Osteocyte (in vitro differentiated cells): ENCODE results near the gene ARHGAP31. TPM values are rescaled to one million over a fixed set of nuclear protein-coding genes. Genes with fewer than 3 reads are reported as not detected.

Source experiments
- DNase-seq: peaks from one replicate; pipeline ENCODE4 v3.0.0; 2021; ENCODE audit warnings: mixed read lengths; ENCODE audit not compliant: unreplicated experiment; ENCODE audit errors: extremely low spot score
- H3K27ac Mint-ChIP-seq: one replicate; pipeline ENCODE4 v1.8.0; 2021; ENCODE audit warnings: mild to moderate bottlenecking, mixed read lengths; ENCODE audit not compliant: unreplicated experiment
- H3K27me3 Mint-ChIP-seq: one replicate; pipeline ENCODE4 v1.8.0; 2021; ENCODE audit warnings: mixed read lengths; ENCODE audit not compliant: unreplicated experiment
- H3K36me3 Mint-ChIP-seq: one replicate; pipeline ENCODE4 v1.8.0; 2021; ENCODE audit warnings: mixed read lengths; ENCODE audit not compliant: unreplicated experiment
- H3K4me1 Mint-ChIP-seq: one replicate; pipeline ENCODE4 v1.8.0; 2021; ENCODE audit warnings: mixed read lengths; ENCODE audit not compliant: unreplicated experiment
- H3K4me3 Mint-ChIP-seq: one replicate; pipeline ENCODE4 v1.8.0; 2021; ENCODE audit warnings: mild to moderate bottlenecking, moderate library complexity, mixed read lengths; ENCODE audit not compliant: unreplicated experiment
- H3K9me3 Mint-ChIP-seq: one replicate; pipeline ENCODE4 v1.8.0; 2021; ENCODE audit warnings: mixed read lengths; ENCODE audit not compliant: unreplicated experiment
- total RNA-seq: library from RNA; stranded (reverse); gene quantifications from 2 replicates; pipeline ENCODE4 v1.2.1, GENCODE V29; 2021
- TF ChIP-seq, protein P1 (sequence below): fragments of 200-600 bp; sonication (generic); IDR thresholded peaks from 2 replicates; pipeline ENCODE4 v1.5.0; 2021; ENCODE audit warnings: antibody characterized with exemption, mild to moderate bottlenecking, moderate library complexity

The ARHGAP31 gene
- total RNA-seq, 1 donor from 2014 or later, result 49.7 TPM

DNA sequence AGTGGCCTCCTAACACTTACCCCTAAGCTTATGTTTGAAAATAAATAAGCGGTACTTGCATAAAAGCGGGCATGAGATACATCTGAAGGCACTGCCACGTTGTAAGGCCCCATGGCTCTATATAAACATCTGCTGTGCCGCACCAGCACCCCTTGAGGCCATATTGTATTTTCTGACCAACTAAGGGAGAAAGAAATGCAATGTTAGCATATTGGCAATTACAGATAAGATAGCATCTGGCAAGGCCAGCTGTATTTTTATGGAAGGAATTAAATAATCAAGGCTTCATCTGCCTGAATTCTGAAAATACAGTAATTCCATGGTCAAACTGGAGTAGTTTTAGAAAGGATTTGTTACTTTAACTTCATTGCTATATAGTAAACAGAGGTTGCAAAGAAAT, 140.5 kb downstream of the ARHGAP31 start:
- H3K27me3 Mint-ChIP-seq, result no peaks in the 10 kb centered on the region
- no peaks in the 10 kb centered on the region for H3K9me3 Mint-ChIP-seq
- H3K4me1 Mint-ChIP-seq, result no peaks in the 10 kb centered on the region
- TF ChIP-seq, protein P1, sequence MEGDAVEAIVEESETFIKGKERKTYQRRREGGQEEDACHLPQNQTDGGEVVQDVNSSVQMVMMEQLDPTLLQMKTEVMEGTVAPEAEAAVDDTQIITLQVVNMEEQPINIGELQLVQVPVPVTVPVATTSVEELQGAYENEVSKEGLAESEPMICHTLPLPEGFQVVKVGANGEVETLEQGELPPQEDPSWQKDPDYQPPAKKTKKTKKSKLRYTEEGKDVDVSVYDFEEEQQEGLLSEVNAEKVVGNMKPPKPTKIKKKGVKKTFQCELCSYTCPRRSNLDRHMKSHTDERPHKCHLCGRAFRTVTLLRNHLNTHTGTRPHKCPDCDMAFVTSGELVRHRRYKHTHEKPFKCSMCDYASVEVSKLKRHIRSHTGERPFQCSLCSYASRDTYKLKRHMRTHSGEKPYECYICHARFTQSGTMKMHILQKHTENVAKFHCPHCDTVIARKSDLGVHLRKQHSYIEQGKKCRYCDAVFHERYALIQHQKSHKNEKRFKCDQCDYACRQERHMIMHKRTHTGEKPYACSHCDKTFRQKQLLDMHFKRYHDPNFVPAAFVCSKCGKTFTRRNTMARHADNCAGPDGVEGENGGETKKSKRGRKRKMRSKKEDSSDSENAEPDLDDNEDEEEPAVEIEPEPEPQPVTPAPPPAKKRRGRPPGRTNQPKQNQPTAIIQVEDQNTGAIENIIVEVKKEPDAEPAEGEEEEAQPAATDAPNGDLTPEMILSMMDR, result no peak
- no peak for DNase-seq
- no peak overlapping the region for H3K27ac Mint-ChIP-seq
- H3K36me3 Mint-ChIP-seq, result peaks cover 79% of the 10 kb centered on the region
- no peak overlapping the region for H3K4me3 Mint-ChIP-seq

DNA sequence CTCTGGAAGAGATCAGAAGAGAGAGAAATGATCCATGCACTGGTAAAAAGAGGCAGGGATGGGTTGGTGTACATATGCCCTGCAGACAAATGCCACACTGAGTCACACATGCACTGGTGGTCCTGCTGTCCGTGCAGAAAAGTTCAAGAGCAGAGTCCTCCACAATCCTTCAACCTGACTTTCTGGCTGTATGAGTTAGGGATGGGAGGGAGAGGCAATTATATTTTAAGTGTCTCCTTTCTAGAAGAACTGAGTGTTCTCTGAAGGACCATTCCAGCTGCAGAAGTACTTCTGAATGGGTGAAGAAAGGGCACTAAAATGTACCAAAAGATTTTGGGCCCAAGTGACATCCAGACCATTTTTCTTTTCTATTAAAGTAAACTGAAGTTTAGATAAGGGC, 142.8 kb downstream of the ARHGAP31 start:
- H3K36me3 Mint-ChIP-seq, result peaks cover 73% of the 10 kb centered on the region

DNA sequence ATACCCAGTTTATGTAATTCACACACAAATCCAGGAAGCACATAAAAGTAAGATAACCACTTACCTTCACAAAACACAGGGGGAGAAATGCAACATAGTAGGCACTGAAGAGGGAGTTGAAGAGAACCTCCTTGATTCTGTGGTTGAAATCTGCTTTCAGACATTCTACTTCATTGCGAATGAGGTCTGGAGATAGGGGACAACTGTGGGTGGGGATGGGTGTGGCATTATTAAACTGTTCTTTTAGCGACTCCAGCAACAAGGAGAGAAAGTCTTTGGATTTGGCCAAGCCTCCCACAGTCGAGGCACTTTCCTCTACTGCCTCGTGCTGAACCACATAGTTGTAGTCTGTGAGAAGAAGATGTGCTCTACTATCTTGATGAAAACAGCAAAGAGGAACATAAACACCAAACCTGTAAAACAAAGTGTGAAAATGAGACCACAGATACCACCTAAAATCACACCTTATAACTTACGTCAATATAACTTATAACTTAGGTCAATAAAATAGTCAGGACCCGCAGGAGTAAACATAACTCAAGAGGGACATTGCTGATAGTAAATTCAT, 143.6 kb downstream of the ARHGAP31 start:
- Mint-ChIP-seq H3K27ac (no peak overlapping the region), H3K4me3 (no peak overlapping the region), H3K27me3 (no peaks in the 10 kb centered on the region), H3K36me3 (peaks cover 77% of the 10 kb centered on the region), H3K9me3 (peaks cover 4% of the 10 kb centered on the region), H3K4me1 (peaks cover 2% of the 10 kb centered on the region)
- DNase-seq, result no peak
- TF ChIP-seq, protein P1, result no peak

More for the DNA sequence above, 142.8 kb downstream of the ARHGAP31 start:
- H3K9me3 Mint-ChIP-seq, result no peaks in the 10 kb centered on the region
- H3K4me3 Mint-ChIP-seq, result no peak overlapping the region
- TF ChIP-seq, protein P1, result no peak
- H3K27ac Mint-ChIP-seq, result no peak overlapping the region
- H3K4me1 Mint-ChIP-seq, result no peaks in the 10 kb centered on the region
- DNase-seq, result no peak
- no peaks in the 10 kb centered on the region for H3K27me3 Mint-ChIP-seq

DNA sequence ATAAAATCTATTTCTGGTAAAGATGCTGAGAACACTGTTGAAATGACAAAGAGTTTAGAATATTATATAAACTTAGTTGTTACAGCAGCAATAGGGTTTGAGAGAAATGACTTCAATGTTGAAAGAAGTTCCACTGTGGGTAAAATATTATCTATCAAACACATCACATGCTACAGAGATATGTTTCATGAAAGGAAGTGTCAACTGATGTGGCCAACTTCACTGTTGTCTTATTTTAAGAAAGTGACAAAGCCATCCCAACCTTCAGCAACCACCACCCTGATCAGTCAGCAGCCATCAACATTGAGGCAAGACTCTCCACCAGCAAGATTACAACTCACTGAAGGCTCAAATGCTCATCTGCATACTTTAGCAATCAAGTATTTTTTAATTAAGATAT, 149.0 kb downstream of the ARHGAP31 start:
- TF ChIP-seq, protein P1, result no peak
- no peak overlapping the region for H3K4me3 Mint-ChIP-seq
- H3K9me3 Mint-ChIP-seq, result peaks cover 4% of the 10 kb centered on the region
- H3K4me1 Mint-ChIP-seq, result peaks cover 2% of the 10 kb centered on the region
- no peak for DNase-seq
- H3K27me3 Mint-ChIP-seq, result no peaks in the 10 kb centered on the region
- peaks cover 62% of the 10 kb centered on the region for H3K36me3 Mint-ChIP-seq
- no peak overlapping the region for H3K27ac Mint-ChIP-seq

DNA sequence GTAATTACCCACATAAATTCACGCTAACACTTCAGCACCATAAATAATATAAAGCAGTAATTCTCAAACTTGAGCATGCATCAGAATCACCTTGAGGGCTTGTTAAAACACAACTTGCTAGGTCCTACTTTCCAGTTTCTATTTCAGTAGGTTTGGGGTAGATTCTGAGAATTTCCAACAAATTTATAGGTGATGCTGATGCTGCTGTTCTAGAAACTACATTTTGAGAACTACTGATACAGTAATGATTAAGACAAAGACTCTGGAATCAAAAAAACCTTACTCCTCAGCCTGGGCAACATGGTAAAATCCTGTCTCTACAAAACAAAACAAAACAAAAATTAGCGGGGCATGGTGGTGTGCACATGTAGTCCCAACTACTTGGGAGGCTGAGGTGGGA, 150.4 kb downstream of the ARHGAP31 start:
- Mint-ChIP-seq H3K36me3 (peaks cover 62% of the 10 kb centered on the region), H3K27ac (no peak overlapping the region), H3K27me3 (no peaks in the 10 kb centered on the region), H3K4me1 (peaks cover 2% of the 10 kb centered on the region), H3K4me3 (no peak overlapping the region), H3K9me3 (peaks cover 4% of the 10 kb centered on the region)
- DNase-seq, result no peak
- TF ChIP-seq, protein P1, result no peak
